Parathyroid adenoma (tissue), 2 donors: Measurements from ENCODE around the gene DUSP16.
"Not testable (repeated sequence)": the region's sequence is repeated elsewhere in the genome, so short reads cannot be mapped to it uniquely, and the experiment has no call there.

Source experiments
- H2AFZ ChIP-seq: fragments of 300-600 bp; sonication (generic); one replicate; pipeline ENCODE4 v1.7.0; 2017; ENCODE audit warnings: antibody characterized with exemption, mild to moderate bottlenecking
- H3K27ac ChIP-seq: fragments of 300-600 bp; sonication (generic); one replicate; pipeline ENCODE4 v1.7.0; 2017
- H3K27me3 ChIP-seq: fragments of 300-600 bp; sonication (generic); one replicate; pipeline ENCODE4 v1.7.0; 2017; ENCODE audit warnings: low read length; ENCODE audit not compliant: control insufficient read depth, insufficient read depth
- H3K36me3 ChIP-seq: fragments of 300-600 bp; sonication (generic); one replicate; pipeline ENCODE4 v1.7.0; 2017; ENCODE audit warnings: low read length; ENCODE audit not compliant: control insufficient read depth, insufficient read depth
- H3K4me1 ChIP-seq: fragments of 300-600 bp; sonication (generic); one replicate; pipeline ENCODE4 v1.7.0; 2017; ENCODE audit warnings: control low read depth
- H3K4me2 ChIP-seq: fragments of 300-600 bp; sonication (generic); one replicate; pipeline ENCODE4 v1.7.0; 2017; ENCODE audit warnings: low read length
- H3K4me3 ChIP-seq: fragments of 300-600 bp; sonication (generic); one replicate; pipeline ENCODE4 v1.7.0; 2017; ENCODE audit warnings: low read depth, low read length
- H3K79me2 ChIP-seq: fragments of 300-600 bp; sonication (generic); one replicate; pipeline ENCODE4 v1.7.0; 2017; ENCODE audit warnings: control low read depth
- H3K9ac ChIP-seq: fragments of 300-600 bp; sonication (generic); one replicate; pipeline ENCODE4 v1.7.0; 2017; ENCODE audit warnings: mild to moderate bottlenecking
- H3K9me3 ChIP-seq: fragments of 300-600 bp; sonication (generic); one replicate; pipeline ENCODE4 v1.7.0; 2017; ENCODE audit warnings: low read length; ENCODE audit not compliant: control insufficient read depth
- TF ChIP-seq, protein P1 (sequence below): fragments of 300-600 bp; sonication (generic); IDR thresholded peaks from one replicate; pipeline ENCODE4 v1.7.0; 2017; ENCODE audit warnings: antibody characterized with exemption, mild to moderate bottlenecking
- donor health status: primary hyperparathyroidism.

The DUSP16 gene

DNA sequence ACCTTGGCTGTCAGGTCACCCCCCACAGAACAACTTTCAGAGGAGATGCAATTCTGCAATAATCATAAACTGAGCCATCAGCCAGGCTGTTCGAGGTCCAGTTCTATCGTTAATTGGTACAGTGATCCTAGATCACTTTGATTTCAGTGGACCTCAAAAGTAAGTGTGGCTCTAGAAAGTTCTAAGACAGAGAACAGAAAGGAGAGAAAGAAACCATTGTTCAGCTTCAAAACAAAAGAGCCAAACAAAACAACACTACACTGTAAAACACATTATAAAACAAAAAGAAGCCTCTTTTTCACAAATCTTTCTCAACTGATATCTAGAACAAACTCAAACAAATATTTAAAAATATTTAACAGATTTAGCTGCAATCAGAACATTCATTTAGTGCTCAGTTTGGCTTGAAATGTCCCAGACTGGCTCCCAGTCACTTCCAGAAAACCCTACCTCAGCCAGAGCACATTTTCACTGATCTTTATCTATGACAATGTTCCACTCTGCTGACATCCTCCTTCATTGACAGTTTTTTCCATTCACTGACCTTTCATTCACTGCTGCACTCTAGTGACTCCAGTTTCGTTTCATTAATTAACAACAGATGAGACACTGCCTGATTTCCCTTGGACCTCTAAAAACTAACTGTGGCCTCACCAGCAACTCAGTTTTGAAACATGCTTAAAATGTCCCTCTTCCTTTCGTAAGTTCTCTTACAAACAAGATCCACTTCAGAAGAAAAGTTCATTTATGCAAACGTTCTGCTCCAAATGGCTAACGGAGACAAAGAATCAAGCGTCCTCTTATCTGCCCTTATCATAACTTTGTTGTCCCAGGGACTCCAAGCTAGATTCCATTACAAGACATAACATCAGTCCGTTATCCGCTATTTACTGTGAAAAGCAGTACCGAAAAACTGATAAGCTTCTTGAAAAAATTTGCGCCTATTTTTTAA, 56.8 kb downstream of the DUSP16 start:
- Histone ChIP-seq H3K27me3 (no peaks in the 10 kb centered on the region), H3K36me3 (no peaks in the 10 kb centered on the region), H3K4me1 (peaks cover 15% of the 10 kb centered on the region), H3K9me3 (no peaks in the 10 kb centered on the region), H3K27ac (peak overlapping the region; percentile 76), H3K4me3 (peak overlapping the region; percentile 23), H3K79me2 (peaks cover 5% of the 10 kb centered on the region), H3K4me2 (peak overlapping the region; percentile 59), H3K9ac (no peak overlapping the region), H2AFZ (no peak overlapping the region)
- TF ChIP-seq, protein P1, sequence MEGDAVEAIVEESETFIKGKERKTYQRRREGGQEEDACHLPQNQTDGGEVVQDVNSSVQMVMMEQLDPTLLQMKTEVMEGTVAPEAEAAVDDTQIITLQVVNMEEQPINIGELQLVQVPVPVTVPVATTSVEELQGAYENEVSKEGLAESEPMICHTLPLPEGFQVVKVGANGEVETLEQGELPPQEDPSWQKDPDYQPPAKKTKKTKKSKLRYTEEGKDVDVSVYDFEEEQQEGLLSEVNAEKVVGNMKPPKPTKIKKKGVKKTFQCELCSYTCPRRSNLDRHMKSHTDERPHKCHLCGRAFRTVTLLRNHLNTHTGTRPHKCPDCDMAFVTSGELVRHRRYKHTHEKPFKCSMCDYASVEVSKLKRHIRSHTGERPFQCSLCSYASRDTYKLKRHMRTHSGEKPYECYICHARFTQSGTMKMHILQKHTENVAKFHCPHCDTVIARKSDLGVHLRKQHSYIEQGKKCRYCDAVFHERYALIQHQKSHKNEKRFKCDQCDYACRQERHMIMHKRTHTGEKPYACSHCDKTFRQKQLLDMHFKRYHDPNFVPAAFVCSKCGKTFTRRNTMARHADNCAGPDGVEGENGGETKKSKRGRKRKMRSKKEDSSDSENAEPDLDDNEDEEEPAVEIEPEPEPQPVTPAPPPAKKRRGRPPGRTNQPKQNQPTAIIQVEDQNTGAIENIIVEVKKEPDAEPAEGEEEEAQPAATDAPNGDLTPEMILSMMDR, result no peak

DNA sequence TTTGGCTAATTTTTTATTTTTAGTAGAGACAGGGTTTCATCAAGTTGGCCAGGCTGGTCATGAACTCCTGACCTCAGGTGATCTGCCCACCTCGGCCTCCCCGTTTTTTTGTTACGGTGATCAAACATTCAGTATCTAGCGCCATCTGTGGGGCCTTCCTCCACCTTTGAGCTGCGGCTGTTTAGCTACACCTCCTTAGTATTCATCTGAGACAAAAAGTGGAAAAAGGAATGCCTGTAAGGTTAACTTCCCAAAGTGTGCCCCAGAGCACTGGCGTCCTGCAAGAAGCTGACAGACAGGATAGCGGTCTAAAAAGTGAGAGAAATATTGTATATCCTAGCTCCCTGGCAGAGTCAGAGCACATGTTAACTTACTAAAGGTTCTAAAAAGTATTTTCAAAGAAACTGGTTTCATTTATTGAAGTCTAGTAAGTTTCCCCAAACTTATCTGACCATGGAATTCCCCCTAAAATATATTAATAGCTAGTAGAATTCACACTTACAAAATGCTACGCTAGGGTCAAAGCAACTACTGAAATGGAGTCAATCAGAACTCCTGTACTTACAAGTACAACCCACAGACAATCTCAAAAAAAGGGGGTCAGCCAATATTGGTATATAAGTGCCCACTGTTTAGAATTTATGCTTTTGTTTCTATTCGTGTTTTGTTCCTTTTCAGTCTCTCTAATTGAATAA, 59.1 kb downstream of the DUSP16 start:
- Histone ChIP-seq H3K27me3 (no peaks in the 10 kb centered on the region), H2AFZ (no peak overlapping the region), H3K9me3 (no peaks in the 10 kb centered on the region), H3K9ac (no peak overlapping the region), H3K36me3 (no peaks in the 10 kb centered on the region), H3K79me2 (peaks cover 5% of the 10 kb centered on the region), H3K4me3 (no peak overlapping the region), H3K4me2 (no peak overlapping the region), H3K4me1 (peaks cover 15% of the 10 kb centered on the region), H3K27ac (no peak overlapping the region)
- TF ChIP-seq, protein P1, result no peak

GRCh38 chr12:12502815-12503151, 59.9 kb downstream of the DUSP16 start:
- Histone ChIP-seq H3K79me2 (peaks cover 5% of the 10 kb centered on the region), H2AFZ (no peak overlapping the region), H3K4me2 (no peak overlapping the region), H3K36me3 (no peaks in the 10 kb centered on the region), H3K9ac (no peak overlapping the region), H3K27ac (no peak overlapping the region), H3K9me3 (no peaks in the 10 kb centered on the region), H3K27me3 (no peaks in the 10 kb centered on the region), H3K4me3 (no peak overlapping the region), H3K4me1 (peaks cover 15% of the 10 kb centered on the region)
- TF ChIP-seq, protein P1, result no peak

- not testable (repeated sequence) for H3K36me3 ChIP-seq, H3K9ac ChIP-seq, H3K27ac ChIP-seq, H2AFZ ChIP-seq, H3K4me3 ChIP-seq, H3K4me2 ChIP-seq, H3K9me3 ChIP-seq, H3K79me2 ChIP-seq, H3K27me3 ChIP-seq
- H3K4me1 ChIP-seq, result peaks cover 15% of the 10 kb centered on the region
Observed at GRCh38 chr12:12502130-12502814, 60.4 kb downstream of the DUSP16 start.

GRCh38 chr12:12501121-12501520, 61.5 kb downstream of the DUSP16 start:
- peaks cover 5% of the 10 kb centered on the region for H3K79me2 ChIP-seq
- H3K27ac ChIP-seq, result no peak overlapping the region
- H3K4me3 ChIP-seq, result no peak overlapping the region
- no peak overlapping the region for H3K4me2 ChIP-seq
- H3K36me3 ChIP-seq, result no peaks in the 10 kb centered on the region
- TF ChIP-seq, protein P1, result no peak
- H3K27me3 ChIP-seq, result no peaks in the 10 kb centered on the region
- no peak overlapping the region for H2AFZ ChIP-seq
- no peak overlapping the region for H3K9ac ChIP-seq
- H3K4me1 ChIP-seq, result peaks cover 9% of the 10 kb centered on the region
- no peaks in the 10 kb centered on the region for H3K9me3 ChIP-seq
